Stimulated activated CD4-positive, alpha-beta T cell treated with anti-CD3 and anti-CD28 coated beads, Interleukin-12 subunit alpha, Interleukin-12 subunit beta, amount 100 ng/mL, for 24 hours (primary cell): ENCODE results near the gene CORO2B.

Experiments
- DNase-seq, 2 experiments: peaks; one replicate each; pipeline ENCODE4 v3.0.0-alpha.2; 2020; ENCODE audit warnings: low read depth in 2 of 2

The CORO2B gene

GRCh38 chr15:68554721-68555678 is 23.8 kb upstream of the CORO2B start:
- no peak for DNase-seq

- DNase-seq, result no peak
Observed at GRCh38 chr15:68555679-68556037, 23.1 kb upstream of the CORO2B start.

- DNase-seq, result no peak
Observed at GRCh38 chr15:68556139-68556990, 22.4 kb upstream of the CORO2B start.

- no peak for DNase-seq
Observed at GRCh38 chr15:68557469-68558317, 21.1 kb upstream of the CORO2B start.

- DNase-seq, result no peak
Observed at GRCh38 chr15:68558318-68559305, 20.2 kb upstream of the CORO2B start.

- peak; percentile 64 to 67 for DNase-seq
Observed at GRCh38 chr15:68559345-68560310, 19.2 kb upstream of the CORO2B start.

- no peak for DNase-seq
Observed at GRCh38 chr15:68560501-68561113, 18.2 kb upstream of the CORO2B start.

GRCh38 chr15:68561171-68561900 is 17.5 kb upstream of the CORO2B start:
- no peak for DNase-seq

GRCh38 chr15:68561901-68562300 is 16.9 kb upstream of the CORO2B start:
- no peak for DNase-seq

GRCh38 chr15:68564173-68564572 is 14.6 kb upstream of the CORO2B start:
- DNase-seq, result no peak

GRCh38 chr15:68565234-68565633 is 13.6 kb upstream of the CORO2B start:
- no peak for DNase-seq

- no peak for DNase-seq
Observed at GRCh38 chr15:68565726-68566125, 13.1 kb upstream of the CORO2B start.

GRCh38 chr15:68566377-68566954 is 12.3 kb upstream of the CORO2B start:
- no peak for DNase-seq

- DNase-seq, result no peak
Observed at GRCh38 chr15:68567345-68567744, 11.4 kb upstream of the CORO2B start.

- no peak for DNase-seq
Observed at GRCh38 chr15:68570974-68571373, 7.8 kb upstream of the CORO2B start.

- no peak for DNase-seq
Observed at GRCh38 chr15:68571582-68571981, 7.2 kb upstream of the CORO2B start.

GRCh38 chr15:68572309-68572708 is 6.5 kb upstream of the CORO2B start:
- DNase-seq, result no peak

GRCh38 chr15:68572921-68573320 is 5.9 kb upstream of the CORO2B start:
- DNase-seq, result no peak
